Measurements from ENCODE around the gene DCBLD2. TPM values are rescaled to one million over a fixed set of nuclear protein-coding genes. Genes with fewer than 3 reads are reported as not detected.

The DCBLD2 gene
- total and polyA plus RNA-seq, 2 of the 13 experiments (the other 11 are each of a cell fraction or from before 2014, with no cell fraction given) = 43.8 to 56.9 TPM

DNA sequence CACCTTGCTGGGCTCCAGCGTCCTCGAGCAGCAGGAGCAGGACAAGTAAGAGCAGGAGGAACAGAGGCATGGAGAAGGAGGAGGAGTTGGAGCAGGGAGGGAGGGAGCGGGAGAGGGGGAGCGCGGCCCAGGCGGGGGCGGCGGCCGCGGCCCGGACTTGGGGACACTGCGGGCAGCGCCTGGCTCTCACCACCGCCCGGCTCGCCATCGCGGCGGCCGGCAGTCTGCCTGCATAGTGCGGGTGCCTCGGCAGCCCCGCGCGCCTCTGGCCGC lies 440 bp downstream of the DCBLD2 start (continued):
- TF ChIP-seq, protein P1, sequence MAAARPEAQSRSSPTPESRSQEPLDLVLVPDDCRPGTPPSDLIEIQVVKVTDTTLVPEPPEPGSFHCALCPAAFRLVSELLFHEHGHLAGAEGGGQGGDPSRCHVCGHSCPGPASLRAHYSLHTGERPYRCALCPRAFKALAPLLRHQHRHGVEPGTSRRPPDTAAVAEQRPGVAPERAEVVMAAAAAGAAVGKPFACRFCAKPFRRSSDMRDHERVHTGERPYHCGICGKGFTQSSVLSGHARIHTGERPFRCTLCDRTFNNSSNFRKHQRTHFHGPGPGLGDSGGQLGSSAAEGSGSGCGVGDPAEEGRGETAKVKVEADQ (CRISPR knock-in tag; IDR thresholded peaks at IDR 0.05; ENCODE audit: borderline replicate concordance) = peak; percentile 30; the same call in 1 of the 2 replicates
- TF ChIP-seq ATF5 (CRISPR knock-in tag; IDR thresholded peaks at IDR 0.05; ENCODE audit: low read depth) (no peak), MYPOP (CRISPR knock-in tag; IDR thresholded peaks at IDR 0.05) (0 out of 2 replicates have a peak, but pooled peaks have one; percentile 48), ZNF790 (CRISPR knock-in tag; IDR thresholded peaks at IDR 0.05; ENCODE audit: borderline replicate concordance) (0 out of 2 replicates have a peak, but pooled peaks have one; percentile 38), ZNF205 (CRISPR knock-in tag; IDR thresholded peaks at IDR 0.05) (no peak), TOE1 (CRISPR knock-in tag; IDR thresholded peaks at IDR 0.05) (no peak), ZNF234 (CRISPR knock-in tag; conservative IDR thresholded peaks at IDR 0.05) (0 out of 2 replicates have a peak, but pooled peaks have one; percentile 9), ZNF44 (CRISPR knock-in tag; IDR thresholded peaks at IDR 0.05) (no peak), ZNF878 (CRISPR knock-in tag; IDR thresholded peaks at IDR 0.05) (0 out of 2 replicates have a peak, but pooled peaks have one; percentile 58), ZNF292 (CRISPR knock-in tag; IDR thresholded peaks at IDR 0.05; ENCODE audit: borderline replicate concordance, low read depth) (peak; percentile 63; the same call in 1 of the 2 replicates), ZNF574 (CRISPR knock-in tag; IDR thresholded peaks at IDR 0.05) (0 out of 2 replicates have a peak, but pooled peaks have one; percentile 35), HOXA7 (CRISPR knock-in tag; IDR thresholded peaks at IDR 0.05) (0 out of 2 replicates have a peak, but pooled peaks have one; percentile 65), FOSL1 (CRISPR knock-in tag; IDR thresholded peaks at IDR 0.05; ENCODE audit: borderline replicate concordance) (no peak)
- TF ChIP-seq, protein P2, sequence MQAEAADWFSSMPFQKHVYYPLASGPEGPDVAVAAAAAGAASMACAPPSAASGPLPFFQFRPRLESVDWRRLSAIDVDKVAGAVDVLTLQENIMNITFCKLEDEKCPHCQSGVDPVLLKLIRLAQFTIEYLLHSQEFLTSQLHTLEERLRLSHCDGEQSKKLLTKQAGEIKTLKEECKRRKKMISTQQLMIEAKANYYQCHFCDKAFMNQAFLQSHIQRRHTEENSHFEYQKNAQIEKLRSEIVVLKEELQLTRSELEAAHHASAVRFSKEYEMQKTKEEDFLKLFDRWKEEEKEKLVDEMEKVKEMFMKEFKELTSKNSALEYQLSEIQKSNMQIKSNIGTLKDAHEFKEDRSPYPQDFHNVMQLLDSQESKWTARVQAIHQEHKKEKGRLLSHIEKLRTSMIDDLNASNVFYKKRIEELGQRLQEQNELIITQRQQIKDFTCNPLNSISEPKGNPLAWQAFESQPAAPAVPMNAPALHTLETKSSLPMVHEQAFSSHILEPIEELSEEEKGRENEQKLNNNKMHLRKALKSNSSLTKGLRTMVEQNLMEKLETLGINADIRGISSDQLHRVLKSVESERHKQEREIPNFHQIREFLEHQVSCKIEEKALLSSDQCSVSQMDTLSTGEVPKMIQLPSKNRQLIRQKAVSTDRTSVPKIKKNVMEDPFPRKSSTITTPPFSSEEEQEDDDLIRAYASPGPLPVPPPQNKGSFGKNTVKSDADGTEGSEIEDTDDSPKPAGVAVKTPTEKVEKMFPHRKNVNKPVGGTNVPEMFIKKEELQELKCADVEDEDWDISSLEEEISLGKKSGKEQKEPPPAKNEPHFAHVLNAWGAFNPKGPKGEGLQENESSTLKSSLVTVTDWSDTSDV (CRISPR knock-in tag; IDR thresholded peaks at IDR 0.05) = 0 out of 2 replicates have a peak, but pooled peaks have one; percentile 55
- TF ChIP-seq, protein P3, sequence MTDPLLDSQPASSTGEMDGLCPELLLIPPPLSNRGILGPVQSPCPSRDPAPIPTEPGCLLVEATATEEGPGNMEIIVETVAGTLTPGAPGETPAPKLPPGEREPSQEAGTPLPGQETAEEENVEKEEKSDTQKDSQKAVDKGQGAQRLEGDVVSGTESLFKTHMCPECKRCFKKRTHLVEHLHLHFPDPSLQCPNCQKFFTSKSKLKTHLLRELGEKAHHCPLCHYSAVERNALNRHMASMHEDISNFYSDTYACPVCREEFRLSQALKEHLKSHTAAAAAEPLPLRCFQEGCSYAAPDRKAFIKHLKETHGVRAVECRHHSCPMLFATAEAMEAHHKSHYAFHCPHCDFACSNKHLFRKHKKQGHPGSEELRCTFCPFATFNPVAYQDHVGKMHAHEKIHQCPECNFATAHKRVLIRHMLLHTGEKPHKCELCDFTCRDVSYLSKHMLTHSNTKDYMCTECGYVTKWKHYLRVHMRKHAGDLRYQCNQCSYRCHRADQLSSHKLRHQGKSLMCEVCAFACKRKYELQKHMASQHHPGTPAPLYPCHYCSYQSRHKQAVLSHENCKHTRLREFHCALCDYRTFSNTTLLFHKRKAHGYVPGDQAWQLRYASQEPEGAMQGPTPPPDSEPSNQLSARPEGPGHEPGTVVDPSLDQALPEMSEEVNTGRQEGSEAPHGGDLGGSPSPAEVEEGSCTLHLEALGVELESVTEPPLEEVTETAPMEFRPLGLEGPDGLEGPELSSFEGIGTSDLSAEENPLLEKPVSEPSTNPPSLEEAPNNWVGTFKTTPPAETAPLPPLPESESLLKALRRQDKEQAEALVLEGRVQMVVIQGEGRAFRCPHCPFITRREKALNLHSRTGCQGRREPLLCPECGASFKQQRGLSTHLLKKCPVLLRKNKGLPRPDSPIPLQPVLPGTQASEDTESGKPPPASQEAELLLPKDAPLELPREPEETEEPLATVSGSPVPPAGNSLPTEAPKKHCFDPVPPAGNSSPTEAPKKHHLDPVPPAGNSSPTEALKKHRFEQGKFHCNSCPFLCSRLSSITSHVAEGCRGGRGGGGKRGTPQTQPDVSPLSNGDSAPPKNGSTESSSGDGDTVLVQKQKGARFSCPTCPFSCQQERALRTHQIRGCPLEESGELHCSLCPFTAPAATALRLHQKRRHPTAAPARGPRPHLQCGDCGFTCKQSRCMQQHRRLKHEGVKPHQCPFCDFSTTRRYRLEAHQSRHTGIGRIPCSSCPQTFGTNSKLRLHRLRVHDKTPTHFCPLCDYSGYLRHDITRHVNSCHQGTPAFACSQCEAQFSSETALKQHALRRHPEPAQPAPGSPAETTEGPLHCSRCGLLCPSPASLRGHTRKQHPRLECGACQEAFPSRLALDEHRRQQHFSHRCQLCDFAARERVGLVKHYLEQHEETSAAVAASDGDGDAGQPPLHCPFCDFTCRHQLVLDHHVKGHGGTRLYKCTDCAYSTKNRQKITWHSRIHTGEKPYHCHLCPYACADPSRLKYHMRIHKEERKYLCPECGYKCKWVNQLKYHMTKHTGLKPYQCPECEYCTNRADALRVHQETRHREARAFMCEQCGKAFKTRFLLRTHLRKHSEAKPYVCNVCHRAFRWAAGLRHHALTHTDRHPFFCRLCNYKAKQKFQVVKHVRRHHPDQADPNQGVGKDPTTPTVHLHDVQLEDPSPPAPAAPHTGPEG (CRISPR knock-in tag; IDR thresholded peaks at IDR 0.05) = peak; percentile 59; the same call in 1 of the 2 replicates

All from HepG2 (cell line).